Medulla oblongata (tissue), 1 donor: Measurements from ENCODE around the gene ARHGEF7.

ENCODE experiments used
- DNase-seq: peaks from one replicate; pipeline ENCODE4 v3.0.0-alpha.2; 2015; ENCODE audit errors: extremely low spot score

ARHGEF7 gene

GRCh38 chr13:111110054-111110453 is 5.1 kb upstream of the ARHGEF7 start:
- DNase-seq: no peak

- no peak for DNase-seq
These were observed 3.7 kb upstream of the ARHGEF7 start for GRCh38 chr13:111111376-111111937.

GRCh38 chr13:111112196-111112595 is 2.9 kb upstream of the ARHGEF7 start:
- no peak for DNase-seq

- DNase-seq: peak; percentile 3
These were observed 599 bp upstream of the ARHGEF7 start for GRCh38 chr13:111114362-111115060.

- peak; percentile 2 for DNase-seq
These were observed 933 bp downstream of the ARHGEF7 start for GRCh38 chr13:111115965-111116521.

GRCh38 chr13:111116856-111117255 is 1.7 kb downstream of the ARHGEF7 start:
- DNase-seq: no peak

- no peak for DNase-seq
These were observed 2.2 kb downstream of the ARHGEF7 start for GRCh38 chr13:111117289-111117688.

GRCh38 chr13:111117961-111118360 is 2.9 kb downstream of the ARHGEF7 start:
- DNase-seq: no peak

GRCh38 chr13:111118898-111119607 is 3.9 kb downstream of the ARHGEF7 start:
- no peak for DNase-seq

- DNase-seq: no peak
These were observed 4.9 kb downstream of the ARHGEF7 start for GRCh38 chr13:111119966-111120365.

GRCh38 chr13:111120422-111120821 is 5.3 kb downstream of the ARHGEF7 start:
- DNase-seq: no peak

- DNase-seq: no peak
These were observed 5.8 kb downstream of the ARHGEF7 start for GRCh38 chr13:111120913-111121312.

- DNase-seq: no peak
These were observed 6.4 kb downstream of the ARHGEF7 start for GRCh38 chr13:111121506-111121905.

- no peak for DNase-seq
These were observed 6.9 kb downstream of the ARHGEF7 start for GRCh38 chr13:111122056-111122455.

- DNase-seq: no peak
These were observed 7.5 kb downstream of the ARHGEF7 start for GRCh38 chr13:111122631-111123030.

GRCh38 chr13:111123221-111123620 is 8.1 kb downstream of the ARHGEF7 start:
- no peak for DNase-seq

- DNase-seq: no peak
These were observed 8.5 kb downstream of the ARHGEF7 start for GRCh38 chr13:111123649-111124048.

- no peak for DNase-seq
These were observed 11.4 kb downstream of the ARHGEF7 start for GRCh38 chr13:111126509-111126908.

GRCh38 chr13:111129465-111130115 is 14.5 kb downstream of the ARHGEF7 start:
- DNase-seq: no peak

GRCh38 chr13:111130116-111130508 is 15.0 kb downstream of the ARHGEF7 start:
- DNase-seq: no peak

- DNase-seq: no peak
These were observed 15.9 kb downstream of the ARHGEF7 start for GRCh38 chr13:111131048-111131447.

GRCh38 chr13:111131611-111132010 is 16.5 kb downstream of the ARHGEF7 start:
- DNase-seq: no peak
